Measurements from ENCODE around the gene MAN2C1.

DNA sequence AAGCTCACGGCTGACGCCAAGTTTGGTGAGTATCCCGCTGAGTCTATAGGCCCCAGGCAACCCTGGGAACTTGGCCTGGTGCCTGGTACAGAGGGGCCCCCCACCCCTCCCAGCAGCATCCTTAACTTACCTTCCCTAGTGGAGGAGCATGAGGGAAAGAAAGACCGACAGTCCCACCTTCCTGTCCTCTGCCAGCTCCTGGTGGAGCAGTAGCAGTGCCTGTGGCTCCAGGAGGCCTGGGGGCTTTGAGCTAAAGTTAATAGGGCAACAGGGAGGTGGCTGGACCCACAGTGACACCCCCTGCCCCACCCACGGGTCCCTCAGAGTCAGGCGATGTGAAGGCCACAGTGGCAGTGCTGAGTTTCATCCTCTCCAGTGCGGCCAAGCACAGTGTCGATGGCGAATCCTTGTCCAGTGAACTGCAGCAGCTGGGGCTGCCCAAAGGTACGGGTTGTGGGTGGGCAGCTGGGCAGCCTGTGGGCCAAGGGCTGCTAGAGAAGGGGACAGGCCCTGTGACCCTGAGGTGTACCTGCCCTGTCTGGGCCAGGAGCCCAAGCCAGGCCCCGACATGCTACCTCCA lies 29.7 kb downstream of the MAN2C1 start:
- no peak for TF ChIP-seq SIN3A (IDR thresholded peaks at IDR 0.05; ENCODE audit: borderline replicate concordance, insufficient read depth, low read length)
- TF ChIP-seq POLR2AphosphoS5 (IDR thresholded peaks at IDR 0.05; ENCODE audit: low read depth, low read length) = no peak
- no peak for TF ChIP-seq TAF1 (IDR thresholded peaks at IDR 0.05; ENCODE audit: borderline replicate concordance, insufficient read depth, low read length)
- TF ChIP-seq REST (IDR thresholded peaks at IDR 0.05; ENCODE audit: insufficient read depth in 1 of 2, low read depth in 2 of 2, low read length in 2 of 2) = no peak
- no peak for TF ChIP-seq FOXP2 (optimal IDR thresholded peaks at IDR 0.05; ENCODE audit: borderline replicate concordance, extremely low read depth, extremely low read length, insufficient read depth)

All from PFSK-1 (cell line).